ENCODE results near the gene ADAMTSL1. TPM values are rescaled to one million over a fixed set of nuclear protein-coding genes. Genes with fewer than 3 reads are reported as not detected.

Gene ADAMTSL1
- total RNA-seq, 4 donors from 2014 or later: 0.32 to 2.3 (median 1.3) TPM

DNA sequence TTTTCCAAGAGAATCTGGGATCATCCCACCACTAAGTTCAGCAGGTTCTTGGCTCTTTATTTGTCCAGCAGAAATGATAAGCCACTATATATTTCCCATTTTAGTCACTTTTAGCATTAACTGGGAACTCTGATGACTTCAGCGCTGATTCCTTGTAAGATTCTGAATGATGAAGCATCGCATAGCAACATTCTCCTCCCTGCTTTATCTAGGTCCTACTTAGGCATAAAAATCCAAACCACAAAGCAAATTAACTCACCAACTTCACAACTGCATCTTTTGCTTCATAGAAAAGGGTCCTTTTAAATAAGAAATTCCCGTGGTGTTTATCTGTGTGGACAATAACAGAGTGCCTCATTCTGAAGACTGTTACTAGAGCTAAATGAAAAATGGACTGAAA is 355.1 kb downstream of the ADAMTSL1 start:
- Histone ChIP-seq H3K27ac (no peak overlapping the region), H3K27me3 (no peaks in the 10 kb centered on the region), H3K4me1 (no peaks in the 10 kb centered on the region), H3K4me3 (no peak overlapping the region), H3K9me3 (no peaks in the 10 kb centered on the region), H3K36me3 (no peaks in the 10 kb centered on the region)
- 93% methylated on average over 3 of the region's 3 CpGs for WGBS
- no peak for DNase-seq (ENCODE audit: low spot score in 2 of 2)
- TF ChIP-seq POLR2A (IDR thresholded peaks at IDR 0.05): no peak
- TF ChIP-seq, protein P1, sequence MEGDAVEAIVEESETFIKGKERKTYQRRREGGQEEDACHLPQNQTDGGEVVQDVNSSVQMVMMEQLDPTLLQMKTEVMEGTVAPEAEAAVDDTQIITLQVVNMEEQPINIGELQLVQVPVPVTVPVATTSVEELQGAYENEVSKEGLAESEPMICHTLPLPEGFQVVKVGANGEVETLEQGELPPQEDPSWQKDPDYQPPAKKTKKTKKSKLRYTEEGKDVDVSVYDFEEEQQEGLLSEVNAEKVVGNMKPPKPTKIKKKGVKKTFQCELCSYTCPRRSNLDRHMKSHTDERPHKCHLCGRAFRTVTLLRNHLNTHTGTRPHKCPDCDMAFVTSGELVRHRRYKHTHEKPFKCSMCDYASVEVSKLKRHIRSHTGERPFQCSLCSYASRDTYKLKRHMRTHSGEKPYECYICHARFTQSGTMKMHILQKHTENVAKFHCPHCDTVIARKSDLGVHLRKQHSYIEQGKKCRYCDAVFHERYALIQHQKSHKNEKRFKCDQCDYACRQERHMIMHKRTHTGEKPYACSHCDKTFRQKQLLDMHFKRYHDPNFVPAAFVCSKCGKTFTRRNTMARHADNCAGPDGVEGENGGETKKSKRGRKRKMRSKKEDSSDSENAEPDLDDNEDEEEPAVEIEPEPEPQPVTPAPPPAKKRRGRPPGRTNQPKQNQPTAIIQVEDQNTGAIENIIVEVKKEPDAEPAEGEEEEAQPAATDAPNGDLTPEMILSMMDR (IDR thresholded peaks at IDR 0.05): no peak
- TF ChIP-seq EP300 (IDR thresholded peaks at IDR 0.05): no peak
- no peak for TF ChIP-seq POLR2AphosphoS5 (IDR thresholded peaks at IDR 0.05)

DNA sequence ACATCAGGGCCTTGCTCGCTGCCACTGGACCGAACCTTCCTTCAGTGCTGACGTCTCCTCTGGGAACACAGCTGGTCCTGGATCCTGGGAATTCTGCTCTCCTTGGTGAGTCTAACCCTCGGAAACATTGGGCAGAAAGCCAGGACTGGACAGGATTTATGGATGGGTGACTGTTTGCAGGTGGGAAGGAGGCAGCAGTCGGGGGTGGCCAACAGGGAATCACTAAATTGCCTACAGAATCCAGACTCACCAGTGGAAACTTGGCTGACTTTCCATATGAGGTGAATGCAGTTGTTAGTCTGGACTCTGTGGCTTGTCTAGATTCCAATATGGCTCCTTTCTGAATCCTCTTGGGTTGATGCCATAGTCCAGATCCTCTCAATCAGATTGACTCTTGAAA is 355.9 kb downstream of the ADAMTSL1 start:
- Histone ChIP-seq H3K27me3 (no peaks in the 10 kb centered on the region), H3K36me3 (no peaks in the 10 kb centered on the region), H3K4me1 (no peaks in the 10 kb centered on the region), H3K4me3 (no peak overlapping the region), H3K9me3 (no peaks in the 10 kb centered on the region), H3K27ac (no peak overlapping the region)
- no peak for DNase-seq (ENCODE audit: low spot score in 2 of 2)
- TF ChIP-seq POLR2A (IDR thresholded peaks at IDR 0.05): no peak
- TF ChIP-seq EP300 (IDR thresholded peaks at IDR 0.05): no peak
- no peak for TF ChIP-seq POLR2AphosphoS5 (IDR thresholded peaks at IDR 0.05)
- TF ChIP-seq, protein P1 (IDR thresholded peaks at IDR 0.05): no peak
- WGBS: 83% methylated on average over 5 of the region's 5 CpGs

DNA sequence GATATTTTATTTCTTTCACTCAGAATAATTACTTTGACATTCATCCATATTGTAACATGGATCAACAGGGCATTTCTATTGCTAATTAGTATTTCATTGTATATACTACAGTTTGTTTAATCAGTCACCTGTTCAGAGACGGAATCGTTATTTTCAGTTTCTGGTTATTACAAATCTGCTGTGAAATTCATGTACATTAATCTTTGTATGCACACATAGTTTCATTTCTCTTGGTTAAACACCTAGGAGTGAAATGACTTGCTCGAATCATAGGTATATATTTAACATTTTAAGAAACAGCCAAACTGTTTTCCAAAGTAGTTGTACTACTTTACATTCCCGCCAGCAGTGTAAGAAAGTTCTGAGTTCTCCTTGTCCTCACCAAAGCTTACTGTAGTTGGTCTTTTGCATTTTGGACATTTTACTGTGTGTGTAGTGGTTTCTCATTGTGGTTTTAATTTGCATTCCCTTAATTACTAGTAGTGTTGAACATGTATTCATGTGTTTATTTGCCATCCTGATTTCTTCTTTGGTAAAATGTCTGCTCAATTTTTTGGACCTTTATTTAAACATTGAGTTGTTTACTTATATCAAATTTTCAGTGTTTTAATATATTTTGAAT is 360.9 kb downstream of the ADAMTSL1 start:
- DNase-seq (ENCODE audit: low spot score in 2 of 2): no peak

DNA sequence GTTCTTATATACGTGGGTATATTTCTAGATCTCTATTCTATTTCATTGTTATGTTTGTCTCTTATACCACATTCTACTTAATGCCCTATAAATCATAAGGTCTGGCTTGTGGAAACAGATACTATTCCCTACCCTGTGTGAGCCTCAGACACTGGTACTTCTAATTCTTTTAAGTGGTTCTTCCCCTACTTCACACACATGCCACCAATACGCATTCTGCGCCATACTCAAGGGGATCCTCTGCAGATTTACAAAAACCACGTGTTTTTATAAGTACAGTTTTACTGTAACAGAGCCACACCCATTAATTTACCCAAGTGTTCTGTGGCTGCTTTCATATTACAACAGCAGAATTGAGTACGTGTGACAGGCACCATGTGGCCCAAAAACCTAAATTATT is 363.4 kb downstream of the ADAMTSL1 start:
- H3K36me3 ChIP-seq: no peaks in the 10 kb centered on the region
- no peaks in the 10 kb centered on the region for H3K27me3 ChIP-seq
- no peak overlapping the region for H3K4me3 ChIP-seq
- TF ChIP-seq, protein P1 (IDR thresholded peaks at IDR 0.05): no peak
- TF ChIP-seq POLR2AphosphoS5 (IDR thresholded peaks at IDR 0.05) (no peak), EP300 (IDR thresholded peaks at IDR 0.05) (no peak)
- WGBS: 78% methylated on average over 5 of the region's 5 CpGs
- no peaks in the 10 kb centered on the region for H3K9me3 ChIP-seq
- DNase-seq (ENCODE audit: low spot score in 2 of 2): no peak
- no peak overlapping the region for H3K27ac ChIP-seq
- H3K4me1 ChIP-seq: no peaks in the 10 kb centered on the region

More for the DNA sequence above, 360.9 kb downstream of the ADAMTSL1 start:
- Histone ChIP-seq H3K4me1 (no peaks in the 10 kb centered on the region), H3K36me3 (no peaks in the 10 kb centered on the region), H3K4me3 (no peak overlapping the region), H3K27ac (no peak overlapping the region), H3K9me3 (no peaks in the 10 kb centered on the region), H3K27me3 (no peaks in the 10 kb centered on the region)
- TF ChIP-seq EP300 (IDR thresholded peaks at IDR 0.05) (no peak), POLR2AphosphoS5 (IDR thresholded peaks at IDR 0.05) (no peak), POLR2A (IDR thresholded peaks at IDR 0.05) (no peak)
- TF ChIP-seq, protein P1 (IDR thresholded peaks at IDR 0.05): no peak
- 98% methylated on average over 4 of the region's 4 CpGs for WGBS

DNA sequence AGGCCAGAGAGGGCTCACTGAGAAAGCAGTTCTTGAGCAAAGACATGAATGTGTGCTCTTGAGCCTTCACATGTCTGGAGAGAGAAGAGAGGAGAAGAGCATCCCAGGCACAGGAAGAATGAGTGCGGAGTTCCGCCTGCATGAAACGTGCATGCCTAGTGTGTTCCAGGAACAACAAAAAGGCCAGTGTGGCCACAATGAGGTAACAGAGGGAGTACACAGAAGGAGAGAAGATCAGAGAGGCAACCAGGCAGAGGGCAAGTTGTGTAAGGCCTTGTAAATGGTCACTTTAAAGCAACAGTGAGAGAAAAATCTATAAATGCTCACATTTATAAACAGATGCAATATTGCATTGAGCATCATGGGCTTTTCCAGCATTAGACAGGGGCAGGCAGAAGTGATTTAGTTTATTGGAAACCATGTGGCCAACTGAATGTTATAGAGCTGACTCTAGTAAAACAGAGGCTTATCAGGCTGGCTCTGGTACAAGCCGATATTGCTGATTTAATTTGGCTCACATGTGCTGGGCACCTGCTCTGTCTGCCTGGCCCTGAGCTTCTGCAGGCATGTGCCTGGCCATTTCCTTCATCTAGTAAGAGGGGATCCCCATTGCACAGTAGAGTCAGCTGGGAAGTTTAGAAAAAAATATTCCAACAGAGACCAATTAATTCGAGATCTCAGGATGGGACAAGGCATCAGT is 373.8 kb downstream of the ADAMTSL1 start:
- DNase-seq (ENCODE audit: low spot score in 2 of 2): no peak
- H3K27ac ChIP-seq: no peak overlapping the region
- no peak overlapping the region for H3K4me3 ChIP-seq
- TF ChIP-seq, protein P1 (IDR thresholded peaks at IDR 0.05): no peak
- TF ChIP-seq EP300 (IDR thresholded peaks at IDR 0.05) (no peak), POLR2A (IDR thresholded peaks at IDR 0.05) (no peak), POLR2AphosphoS5 (IDR thresholded peaks at IDR 0.05) (no peak)
- H3K36me3 ChIP-seq: no peaks in the 10 kb centered on the region
- no peaks in the 10 kb centered on the region for H3K9me3 ChIP-seq
- no peaks in the 10 kb centered on the region for H3K27me3 ChIP-seq
- peaks cover 3% of the 10 kb centered on the region for H3K4me1 ChIP-seq
- 73% methylated on average over 5 of the region's 5 CpGs for WGBS

Data from suprapubic skin (tissue), 4 donors.